GM21528 (cell line): ENCODE measurements around the gene SPDYC.
A peak's percentile ranks its signal among the peaks of the same experiment; 100 is the strongest.

Experiments
- ATAC-seq: cut with Tn5 transposase; IDR thresholded peaks from one replicate; pipeline ENCODE4 v1.9.1; 2021; ENCODE audit warnings: mild to moderate bottlenecking, moderate library complexity; ENCODE audit not compliant: unreplicated experiment, low FRiP score

Gene SPDYC, protein sequence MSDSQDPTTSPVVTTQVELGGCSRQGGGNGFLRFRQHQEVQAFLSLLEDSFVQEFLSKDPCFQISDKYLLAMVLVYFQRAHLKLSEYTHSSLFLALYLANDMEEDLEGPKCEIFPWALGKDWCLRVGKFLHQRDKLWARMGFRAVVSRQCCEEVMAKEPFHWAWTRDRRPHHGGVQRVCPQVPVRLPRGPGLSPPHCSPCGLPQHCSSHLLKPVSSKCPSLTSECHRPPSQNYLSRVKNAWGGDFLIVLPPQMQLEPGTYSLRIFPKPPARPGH

DNA sequence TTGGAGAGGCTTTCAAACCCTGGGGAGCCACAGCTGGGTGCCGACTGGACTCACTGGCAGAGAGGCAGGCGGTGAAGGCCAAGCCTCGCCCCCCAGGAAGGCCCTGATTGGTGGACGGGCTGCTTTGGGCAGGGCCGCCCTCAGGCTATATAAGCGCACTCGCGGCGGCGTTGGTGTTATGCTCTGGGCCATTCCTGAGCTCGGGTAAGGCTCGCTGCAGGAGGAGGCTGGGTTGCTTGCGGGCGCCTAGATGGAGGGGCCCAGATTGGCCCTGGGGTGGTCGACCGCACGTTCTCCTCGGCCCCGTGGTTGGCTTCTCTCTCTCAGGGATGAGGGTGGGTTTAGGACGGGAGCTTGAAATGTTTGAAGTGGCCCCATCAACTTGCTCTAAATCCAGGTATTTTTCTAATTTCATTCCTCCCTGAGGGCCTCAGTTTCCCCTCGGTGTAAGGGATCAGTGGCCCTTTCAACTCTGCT is at the start of gene SPDYC:
Gene SPDYC (plus strand): TSS at position 176 of the 477 bp plus-strand sequence. CDS start 1,125 bp downstream, outside the sequence.
- no peak for ATAC-seq

DNA sequence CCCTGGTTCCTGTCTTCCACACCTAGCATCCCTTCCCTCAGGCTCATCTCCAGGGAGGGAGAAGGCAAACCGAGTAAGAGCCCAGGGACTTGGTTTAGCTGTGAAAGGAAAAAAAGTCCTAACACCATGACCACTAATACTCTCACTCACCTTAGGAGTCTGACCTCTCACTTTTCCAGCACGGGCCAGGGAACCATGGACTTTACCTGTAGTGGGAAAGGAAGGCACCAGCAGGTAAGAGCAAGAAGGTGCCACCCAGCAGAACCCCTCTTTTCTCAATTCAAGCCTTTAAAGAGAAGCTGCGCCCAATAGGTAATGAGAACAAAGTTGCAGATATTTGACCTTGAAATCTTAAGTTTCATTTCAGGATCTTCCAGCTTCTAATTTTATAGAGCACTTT is 49.2 kb upstream of the SPDYC start:
- no peak for ATAC-seq

DNA sequence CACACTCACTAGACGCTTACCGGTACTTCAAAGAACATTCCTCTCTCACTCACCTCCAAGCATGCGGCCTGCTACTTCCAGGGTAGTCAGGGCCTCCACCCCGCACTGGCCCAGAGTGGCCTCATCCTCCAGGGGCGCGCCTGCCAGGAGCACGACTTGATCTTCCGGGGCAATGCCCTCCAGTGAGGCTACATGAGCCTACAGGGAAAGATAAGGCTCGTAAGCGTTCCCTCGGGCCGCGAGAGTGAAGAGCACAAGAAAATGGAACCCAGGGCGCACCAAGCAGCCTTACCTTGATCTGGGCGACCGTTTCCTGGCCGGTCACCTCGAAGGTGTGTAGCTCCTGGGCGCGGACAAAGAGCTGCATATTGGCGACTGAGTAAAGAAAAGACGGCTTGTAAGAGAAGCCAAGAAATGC is 48.6 kb upstream of the SPDYC start:
- ATAC-seq, result no peak

DNA sequence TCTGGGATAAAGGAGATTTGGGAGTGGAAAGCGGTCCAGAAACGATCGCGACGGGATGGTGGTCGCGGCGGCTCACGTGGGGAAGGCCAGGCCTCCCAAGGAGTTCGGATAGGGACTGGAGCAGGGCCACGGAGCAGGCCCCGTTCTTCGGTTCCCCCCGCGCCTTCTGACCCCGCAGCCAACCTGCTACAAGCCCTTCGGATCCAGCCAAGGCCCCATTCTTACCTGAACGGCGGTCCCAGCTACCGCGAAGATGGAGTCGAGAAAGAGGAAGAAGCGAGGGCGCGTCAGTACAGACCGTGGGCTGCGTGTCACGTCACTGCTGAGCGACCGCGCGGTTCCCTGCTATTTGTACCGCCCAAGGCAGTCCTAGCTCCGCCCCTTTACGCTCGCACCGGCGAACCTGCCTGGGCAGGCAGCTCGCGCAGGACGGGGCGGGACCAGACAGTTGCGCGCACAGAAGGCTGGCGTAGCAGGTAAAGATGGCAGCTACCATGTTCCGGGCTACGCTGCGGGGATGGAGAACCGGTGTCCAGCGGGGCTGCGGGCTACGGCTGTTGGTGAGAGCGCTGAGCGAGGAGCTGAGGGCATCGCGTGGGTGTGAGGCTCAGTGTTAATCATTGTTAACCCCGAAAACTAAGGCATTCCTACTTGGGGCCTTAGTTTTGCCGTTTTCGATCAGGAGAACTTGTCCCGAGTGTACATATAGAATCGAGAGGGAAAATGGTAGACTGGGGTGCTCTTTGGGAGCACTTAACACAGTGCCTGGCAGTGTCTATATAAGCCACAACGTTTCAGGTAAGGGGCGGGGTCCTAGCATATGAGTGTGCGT is 48.0 kb upstream of the SPDYC start, which contains the start of the genes FAU and MRPL49:
Gene FAU (minus strand): TSS at position 270 of the 832 bp plus-strand sequence. CDS start 321 bp downstream, outside the sequence.
Gene MRPL49 (plus strand): TSS at position 457 of the 832 bp plus-strand sequence. CDS start 26 bp downstream, at position 483.
- peak; percentile 66 for ATAC-seq

DNA sequence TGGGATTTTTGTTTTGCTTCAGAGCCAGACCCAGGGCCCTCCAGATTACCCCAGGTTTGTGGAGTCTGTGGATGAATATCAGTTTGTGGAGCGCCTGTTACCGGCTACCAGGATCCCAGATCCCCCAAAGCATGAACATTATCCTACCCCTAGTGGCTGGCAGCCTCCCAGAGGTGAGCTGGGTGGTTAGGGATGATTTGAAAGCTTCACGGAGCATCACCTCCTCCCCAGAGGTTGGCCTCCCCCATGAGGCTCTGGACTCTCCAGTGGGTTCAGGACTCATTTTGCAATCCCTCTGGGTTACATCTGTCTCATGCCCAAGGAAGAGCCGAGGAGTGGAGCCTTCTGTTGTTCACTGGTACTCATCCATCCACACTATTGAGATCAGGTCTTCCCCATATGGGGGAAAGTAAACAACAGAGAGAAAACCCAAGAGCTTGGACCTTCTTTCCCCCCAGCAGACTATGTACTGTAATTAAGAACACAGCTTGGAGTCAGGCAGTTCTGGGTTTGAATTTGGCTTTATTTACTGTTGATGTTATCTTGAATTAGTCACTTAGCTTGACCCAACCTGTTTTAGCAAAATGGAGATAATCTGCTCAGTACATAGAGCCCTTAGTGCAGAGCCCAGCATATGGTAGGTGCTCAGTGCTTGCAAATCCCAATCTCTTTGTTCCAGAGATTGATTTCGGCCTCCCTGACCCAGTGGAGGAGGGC is 45.4 kb upstream of the SPDYC start:
- no peak for ATAC-seq

DNA sequence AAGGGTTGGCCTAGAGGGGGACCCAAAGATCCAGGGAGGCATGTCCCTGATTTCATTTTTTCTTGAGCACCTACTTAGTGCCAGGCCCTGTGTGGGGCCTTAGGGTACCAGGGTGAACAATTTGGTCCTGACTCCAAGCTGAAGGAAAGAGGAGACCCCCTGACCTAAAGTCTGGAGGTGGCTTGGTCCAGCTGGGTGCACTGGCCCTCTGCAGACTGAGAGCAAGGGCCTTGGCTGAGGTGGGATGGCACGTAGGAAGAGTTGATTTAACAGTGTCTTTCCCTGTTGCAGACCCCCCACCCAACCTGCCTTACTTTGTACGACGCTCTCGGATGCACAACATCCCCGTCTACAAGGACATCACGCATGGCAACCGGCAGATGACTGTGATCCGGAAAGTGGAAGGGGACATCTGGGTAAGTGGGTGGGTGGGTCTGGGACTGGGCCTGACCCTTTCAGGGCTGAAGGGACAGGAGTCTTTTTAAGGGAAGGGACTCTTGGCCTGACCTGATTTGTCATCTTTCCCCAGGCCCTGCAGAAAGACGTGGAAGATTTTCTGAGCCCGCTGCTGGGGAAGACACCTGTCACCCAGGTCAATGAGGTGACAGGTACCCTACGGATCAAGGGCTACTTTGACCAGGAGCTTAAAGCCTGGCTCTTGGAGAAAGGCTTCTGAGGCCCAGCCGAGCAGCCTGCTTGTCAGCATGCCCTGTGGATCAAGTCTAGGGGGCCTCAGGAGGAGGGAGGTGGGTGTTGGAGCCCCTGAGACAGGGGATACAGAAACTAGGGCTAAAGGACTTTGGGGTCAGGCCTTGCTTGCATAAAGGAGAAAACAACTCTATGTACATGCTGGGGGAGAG is 44.6 kb upstream of the SPDYC start:
- no peak for ATAC-seq

DNA sequence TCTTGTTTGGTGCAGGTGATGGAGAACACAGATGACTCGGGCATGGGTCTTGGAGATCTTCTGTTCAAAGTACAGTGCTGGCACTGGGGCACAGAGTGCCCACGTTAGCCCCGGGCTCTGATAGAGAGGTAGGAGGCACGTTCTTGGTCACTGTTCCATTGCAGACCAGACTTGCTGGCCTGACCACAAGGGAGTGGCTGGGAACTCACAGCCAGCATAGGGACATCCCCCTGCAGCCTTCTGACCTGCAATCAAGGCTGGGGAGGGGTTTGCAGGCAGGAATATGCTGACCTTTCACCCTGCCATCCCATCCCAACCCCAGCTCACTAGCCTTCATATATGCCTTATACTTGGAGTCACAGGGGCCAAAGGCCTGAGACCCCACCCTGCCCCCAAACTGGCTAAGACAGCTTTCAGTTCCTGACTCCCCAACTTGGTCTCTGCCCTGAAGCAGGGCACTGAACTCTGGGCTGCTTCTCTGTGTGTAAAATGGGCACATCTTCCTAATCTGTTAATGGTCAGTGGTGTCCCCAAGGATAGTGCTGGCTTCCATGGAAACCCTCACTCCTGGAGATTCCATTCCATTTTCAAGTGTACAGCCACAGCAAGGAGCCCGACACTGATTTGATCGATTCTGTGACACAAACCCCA is 43.3 kb upstream of the SPDYC start:
- ATAC-seq, result no peak

DNA sequence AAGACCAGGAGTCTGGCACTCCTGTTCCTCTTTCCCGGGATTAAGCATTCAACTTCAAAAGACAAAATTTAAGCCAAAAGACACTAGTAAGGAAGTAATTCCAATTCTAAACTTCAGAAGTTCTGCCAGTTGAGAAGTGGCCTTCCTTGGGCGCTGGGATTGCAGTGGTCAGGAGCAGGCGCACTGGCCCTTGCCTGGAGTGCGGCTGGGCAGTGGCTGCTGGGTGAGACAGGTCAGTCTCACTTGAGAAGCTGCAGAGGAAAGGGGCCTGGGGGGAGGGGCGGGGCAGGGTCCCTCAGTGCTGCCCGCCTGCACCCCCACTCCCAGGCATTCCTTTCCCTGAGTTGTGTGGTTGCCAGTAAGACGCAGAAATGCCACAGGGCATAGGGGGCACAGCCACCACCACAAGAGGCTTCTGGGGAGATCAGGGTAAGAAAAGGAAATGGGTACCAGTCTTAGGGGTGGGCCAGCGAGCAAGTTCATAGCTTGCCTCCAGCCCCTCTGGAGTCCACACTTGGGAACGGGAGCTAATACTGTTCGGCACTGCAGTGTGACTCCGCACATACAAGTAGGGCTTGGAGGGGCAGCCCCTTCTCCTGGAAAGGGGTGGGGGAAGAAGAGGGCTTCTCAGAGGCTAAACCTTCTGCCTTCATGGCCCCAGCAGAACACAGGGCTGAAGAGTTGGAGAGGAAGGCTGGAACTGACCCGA is 42.4 kb upstream of the SPDYC start:
- no peak for ATAC-seq

DNA sequence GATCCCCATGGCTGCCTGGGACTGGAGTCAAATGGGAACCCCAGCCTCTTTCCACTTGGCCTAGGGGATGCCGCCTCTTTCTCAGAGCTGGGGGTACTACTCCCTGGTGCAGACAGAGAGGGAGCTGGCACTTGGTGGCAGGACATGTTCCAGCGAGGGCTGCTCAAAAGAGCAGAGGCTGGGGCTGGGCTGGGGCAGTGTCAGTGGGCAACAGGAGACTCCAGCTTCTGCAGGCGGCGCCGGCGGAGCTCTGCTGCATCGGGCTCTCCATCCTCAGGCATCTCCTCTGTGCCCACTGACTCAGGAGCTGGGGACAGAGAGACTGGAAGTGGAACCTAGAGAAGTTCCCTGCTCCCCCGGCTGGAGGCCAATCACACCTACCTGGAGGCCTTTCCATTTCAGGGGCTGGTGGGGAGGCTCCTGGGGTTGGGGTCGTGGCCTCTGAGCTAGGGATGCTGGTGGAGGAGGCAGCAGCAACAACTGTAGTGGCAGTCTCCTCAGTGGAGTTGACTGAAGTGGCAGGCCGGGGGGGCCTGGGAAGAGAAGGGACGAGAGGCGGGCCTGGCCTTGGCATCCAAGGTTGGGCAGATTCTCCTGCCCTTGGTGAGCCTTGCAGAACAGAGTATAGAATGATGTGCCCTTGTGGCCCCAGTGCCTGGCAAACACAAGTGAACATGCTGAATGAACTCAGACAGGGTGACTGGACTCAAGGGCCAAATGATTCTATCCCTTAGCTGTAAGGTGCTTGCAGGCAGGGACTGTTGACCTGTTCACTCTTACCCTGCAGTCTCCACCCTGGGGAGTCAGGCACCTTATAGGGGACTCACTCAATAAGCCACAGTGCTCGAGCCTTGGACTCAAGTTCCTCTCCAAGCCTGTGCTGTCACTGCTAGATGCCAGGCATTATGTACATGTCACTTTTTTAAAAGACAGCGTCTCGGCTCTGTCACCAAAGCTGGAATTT is 41.6 kb upstream of the SPDYC start:
- ATAC-seq, result no peak

DNA sequence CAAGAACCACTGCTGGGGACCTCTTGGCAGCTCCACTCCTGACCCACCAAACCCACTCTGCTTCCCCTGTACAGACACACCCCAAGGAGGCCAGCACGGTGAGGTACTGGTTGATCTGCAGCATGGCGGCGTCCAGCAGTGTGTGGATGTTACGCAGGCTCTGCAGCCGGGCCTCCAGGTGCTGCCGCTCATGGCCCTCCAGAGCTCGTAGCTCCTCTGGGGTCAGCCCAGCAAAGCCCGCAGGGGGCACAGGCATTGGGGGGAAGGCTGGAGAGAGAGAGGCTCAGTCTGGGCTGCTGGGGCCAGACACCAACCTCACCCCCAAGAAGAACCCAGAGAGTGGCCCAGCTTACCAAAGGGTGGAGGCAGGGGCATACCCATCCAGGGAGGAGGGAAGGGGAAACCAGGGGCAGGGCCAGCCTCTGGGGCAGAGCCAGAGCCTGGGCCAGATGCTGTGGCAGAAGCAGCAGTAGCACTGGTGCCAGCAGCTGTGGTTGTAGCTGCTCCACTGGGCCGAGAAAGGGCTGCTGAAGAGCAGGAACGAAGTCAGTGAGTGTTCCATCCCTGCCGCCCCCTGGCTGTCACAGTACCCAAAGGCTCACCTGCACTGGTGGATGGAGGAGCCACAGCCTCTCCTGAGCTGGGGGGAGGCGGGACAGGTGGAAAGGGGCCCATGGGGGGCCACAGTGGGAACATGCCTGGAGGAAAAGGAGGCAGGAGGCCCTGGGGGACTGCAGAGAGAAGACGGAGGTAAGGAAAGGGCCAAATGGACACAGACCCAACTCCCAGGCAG is 40.2 kb upstream of the SPDYC start:
- no peak for ATAC-seq

DNA sequence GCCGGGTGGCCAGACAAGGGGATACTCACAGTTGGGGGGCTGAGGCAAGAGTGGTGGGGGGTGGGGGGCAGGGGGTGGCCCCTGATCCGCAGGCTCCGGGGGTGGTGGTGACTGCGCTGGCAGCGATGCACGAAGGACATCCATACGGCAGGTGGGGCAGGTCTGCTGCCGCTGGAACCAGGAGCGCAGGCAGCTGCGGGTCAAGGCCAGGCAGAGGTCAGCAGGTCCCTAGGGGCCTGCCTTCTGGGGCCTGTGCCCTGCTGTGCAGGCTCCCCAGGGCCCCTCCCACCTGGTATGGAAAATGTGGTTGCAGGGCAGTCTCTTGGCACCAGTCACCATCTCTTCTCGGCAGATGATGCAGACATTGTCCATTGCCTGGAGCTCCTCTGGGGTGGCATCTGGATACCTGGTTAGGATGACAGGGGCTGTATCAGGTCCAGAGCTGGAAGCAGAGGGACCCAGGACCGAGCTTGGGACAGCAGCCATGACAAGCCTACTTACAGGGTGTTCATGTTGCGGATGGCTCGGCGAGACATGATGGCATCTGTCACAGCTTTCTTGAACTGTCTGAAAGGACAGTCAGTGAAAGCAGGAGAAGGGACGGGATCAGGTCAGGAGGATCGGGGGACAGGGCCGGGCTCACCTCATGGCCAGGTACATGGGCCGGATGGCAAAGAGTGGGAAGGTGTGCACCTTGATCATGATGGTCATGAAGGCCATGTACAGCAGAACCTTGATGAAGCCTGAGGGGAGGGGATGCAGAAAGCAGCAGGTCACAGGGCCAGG is 39.2 kb upstream of the SPDYC start:
- ATAC-seq, result no peak

DNA sequence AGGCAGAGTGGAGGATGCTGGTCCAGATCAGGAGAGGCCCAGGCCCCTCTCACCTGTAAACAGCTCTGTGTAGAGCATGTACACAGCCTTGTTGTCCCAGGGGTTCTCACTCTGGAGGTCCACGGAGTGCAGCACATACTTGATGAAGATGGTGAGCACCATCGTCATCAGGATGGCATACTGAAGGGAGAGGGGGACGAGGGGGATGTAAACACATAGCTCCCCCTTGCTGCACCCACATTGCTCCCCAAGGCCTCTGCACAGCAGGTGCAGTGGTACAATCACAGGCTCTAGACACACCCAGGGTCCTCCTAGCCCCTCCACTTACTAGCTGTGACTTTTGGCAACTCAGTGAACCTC is 38.6 kb upstream of the SPDYC start:
- ATAC-seq, result no peak

DNA sequence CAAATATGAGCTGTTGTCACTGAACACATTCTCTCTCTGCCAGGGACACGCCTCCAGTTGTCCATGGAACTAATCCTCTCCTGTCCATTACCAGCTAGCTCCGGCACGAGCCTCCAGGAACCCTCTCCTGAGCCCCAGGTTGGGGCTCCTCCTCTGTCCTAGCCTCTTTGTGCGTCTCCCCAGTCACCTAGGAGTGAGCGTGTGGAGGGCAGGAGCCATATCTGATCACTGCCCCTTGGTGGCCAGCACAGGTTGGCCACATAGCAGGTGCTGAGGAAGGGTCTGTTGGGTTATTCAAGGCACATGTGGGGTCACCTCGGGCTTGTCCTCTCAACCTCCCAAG is 38.2 kb upstream of the SPDYC start:
- no peak for ATAC-seq

DNA sequence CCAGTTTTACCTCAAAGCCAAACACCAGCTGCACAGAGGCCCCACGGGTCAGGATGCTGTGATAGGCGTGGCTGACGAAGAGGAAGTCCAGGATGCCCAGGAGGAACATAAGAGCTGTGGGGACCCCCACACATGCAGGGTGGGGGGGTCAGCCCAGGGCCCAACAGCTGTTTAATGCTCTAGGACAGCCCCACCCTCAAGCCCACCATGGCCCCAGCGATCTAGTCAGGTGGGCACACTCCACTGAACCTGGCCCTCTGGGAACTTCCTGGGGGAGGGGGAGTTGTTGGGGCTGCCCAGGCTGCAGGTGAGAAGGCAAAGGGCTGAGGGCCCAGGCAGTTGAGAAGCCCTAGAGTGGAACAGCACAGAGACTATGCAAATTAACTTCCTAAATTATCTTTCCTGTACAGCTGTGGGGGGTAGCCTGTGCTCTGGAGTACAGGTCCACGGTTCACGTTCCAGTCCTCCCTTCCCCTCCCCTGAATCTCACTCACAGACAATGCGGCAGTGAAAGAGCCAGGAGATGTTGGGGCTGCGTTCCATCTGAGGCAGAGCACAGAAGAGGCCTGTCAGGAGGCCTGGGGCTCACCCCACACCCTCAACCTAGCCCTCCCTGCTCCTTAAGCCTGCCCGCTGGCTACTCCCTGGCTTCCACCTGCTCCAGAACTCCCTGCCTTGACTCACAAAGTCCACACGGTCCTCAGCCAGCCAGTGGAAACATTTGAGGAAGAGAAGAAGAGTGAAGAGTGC is 37.6 kb upstream of the SPDYC start:
- ATAC-seq, result no peak

DNA sequence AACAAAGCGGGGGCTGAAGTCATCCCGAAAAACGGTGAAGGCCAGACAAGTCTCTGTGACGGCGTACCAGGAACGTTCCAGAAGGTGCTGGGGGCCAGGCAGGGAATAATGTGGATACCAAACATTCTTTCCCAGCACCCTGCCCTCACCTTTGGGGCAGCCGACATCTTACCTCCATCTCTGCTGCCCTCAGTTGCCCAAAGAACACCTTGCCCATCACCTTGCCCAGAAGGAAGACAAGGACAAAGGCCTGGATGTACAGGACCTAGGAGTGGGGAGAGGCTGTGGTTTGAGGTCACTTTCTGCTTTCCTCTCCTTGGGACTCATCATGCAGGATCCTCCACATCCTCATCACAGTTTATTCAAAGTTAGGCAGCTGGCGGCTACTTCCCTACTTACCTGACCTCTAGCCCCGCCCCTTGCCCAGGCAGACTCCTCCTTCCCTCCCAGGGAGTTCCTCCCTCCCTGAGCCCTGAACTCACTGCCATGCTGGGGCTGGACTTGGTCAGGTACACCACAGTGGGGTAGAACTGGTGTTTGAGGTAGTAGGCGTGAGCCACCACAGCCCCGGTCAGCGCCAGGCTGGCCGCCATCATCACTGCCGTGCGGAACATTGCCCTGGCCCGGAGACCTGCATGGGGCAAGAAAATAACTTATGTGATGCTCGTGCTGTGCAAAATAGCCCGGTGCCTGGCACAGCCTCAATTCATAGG is 36.9 kb upstream of the SPDYC start:
- no peak for ATAC-seq
